Neural cell (in vitro differentiated cells): ENCODE measurements around the gene ATP1A4. TPM values are rescaled to one million over a fixed set of nuclear protein-coding genes. Genes with fewer than 3 reads are reported as not detected.

Experiments
- H2AFZ ChIP-seq: fragments of 200-600, 300-800 bp; sonication (generic), shearing (Covaris generic); 2 replicates; pipeline ENCODE4 v1.6.0; 2014; ENCODE audit warnings: low read depth, mild to moderate bottlenecking, antibody characterized with exemption, low read length, moderate library complexity
- H3F3A ChIP-seq: fragments of 200-600 bp; shearing (Covaris generic); 2 replicates; pipeline ENCODE4 v1.6.1; 2016; ENCODE audit warnings: mild to moderate bottlenecking, moderate library complexity, mixed read lengths, antibody characterized with exemption, low read length; ENCODE audit not compliant: insufficient read depth, poor library complexity, severe bottlenecking
- H3K27ac ChIP-seq: fragments of 200-600, 300-800 bp; sonication (generic), shearing (Covaris generic); 2 replicates; pipeline ENCODE4 v1.5.1; 2014; ENCODE audit warnings: mild to moderate bottlenecking, low read length, moderate library complexity
- H3K27me3 ChIP-seq: fragments of 300-800, 200-600 bp; sonication (generic), shearing (Covaris generic); 2 replicates; pipeline ENCODE4 v1.6.0; 2014; ENCODE audit warnings: mild to moderate bottlenecking, low read depth, low read length, moderate library complexity; ENCODE audit not compliant: insufficient read depth
- H3K36me3 ChIP-seq: fragments of 300-800, 200-600 bp; sonication (generic), shearing (Covaris generic); 2 replicates; pipeline ENCODE4 v1.5.1; 2014; ENCODE audit warnings: mild to moderate bottlenecking, antibody characterized with exemption, low read length, moderate library complexity; ENCODE audit not compliant: insufficient read depth
- H3K4me2 ChIP-seq: fragments of 300-800, 200-600 bp; sonication (generic), shearing (Covaris generic); 2 replicates; pipeline ENCODE4 v1.6.0; 2014; ENCODE audit warnings: mild to moderate bottlenecking, low read length
- H3K4me3 ChIP-seq: fragments of 300-800, 200-600 bp; sonication (generic), shearing (Covaris generic); 2 replicates; pipeline ENCODE4 v1.5.1; 2014; ENCODE audit warnings: mild to moderate bottlenecking, low read length, moderate library complexity
- H3K79me2 ChIP-seq: fragments of 200-600 bp; shearing (Covaris generic); replicated peaks from 2 replicates; pipeline ENCODE4 v1.6.0; 2014; ENCODE audit warnings: mild to moderate bottlenecking, low read length, moderate library complexity; ENCODE audit not compliant: insufficient read depth
- H3K9ac ChIP-seq: fragments of 300-800, 200-600 bp; sonication (generic), shearing (Covaris generic); 2 replicates; pipeline ENCODE4 v1.6.1; 2016; ENCODE audit warnings: mild to moderate bottlenecking, low read length, mixed read lengths
- H3K9me2 ChIP-seq: fragments of 200-600 bp; shearing (Covaris generic); 2 replicates; pipeline ENCODE4 v1.6.1; 2016; ENCODE audit warnings: mild to moderate bottlenecking, low read length, mixed read lengths; ENCODE audit not compliant: insufficient read depth
- H3K9me3 ChIP-seq: fragments of 200-600, 300-800 bp; sonication (generic), shearing (Covaris generic); 2 replicates; pipeline ENCODE4 v1.6.1; 2016; ENCODE audit warnings: mild to moderate bottlenecking, mixed run types, low read length, moderate library complexity, mixed read lengths
- H4K20me1 ChIP-seq: fragments of 200-600 bp; shearing (Covaris generic); 2 replicates; pipeline ENCODE4 v1.6.1; 2016; ENCODE audit warnings: mild to moderate bottlenecking, mixed run types; ENCODE audit not compliant: insufficient read depth
- CTCF ChIP-seq: fragments of 450-650 bp; IDR thresholded peaks from 2 replicates; pipeline ENCODE4 v1.5.1; 2014; ENCODE audit warnings: antibody characterized with exemption, mild to moderate bottlenecking, moderate library complexity; ENCODE audit not compliant: poor library complexity, severe bottlenecking
- EP300 ChIP-seq: fragments of 450-650 bp; conservative IDR thresholded peaks from 2 replicates; pipeline ENCODE4 v1.6.1; 2014; ENCODE audit warnings: antibody characterized with exemption, mild to moderate bottlenecking, moderate library complexity; ENCODE audit not compliant: poor library complexity, severe bottlenecking
- EZH2 ChIP-seq: fragments of 200-600, 300-800 bp; shearing (Covaris generic), sonication (generic); IDR thresholded peaks from 2 replicates; pipeline ENCODE4 v1.6.1; 2014; ENCODE audit warnings: antibody characterized with exemption, low read length, borderline replicate concordance, mild to moderate bottlenecking; ENCODE audit not compliant: insufficient read depth, poor library complexity, severe bottlenecking
- MXI1 ChIP-seq: fragments of 450-650 bp; conservative IDR thresholded peaks from 2 replicates; pipeline ENCODE4 v1.6.1; 2014; ENCODE audit warnings: antibody characterized with exemption, mild to moderate bottlenecking; ENCODE audit not compliant: poor library complexity, severe bottlenecking
- POLR2AphosphoS5 ChIP-seq: IDR thresholded peaks from 2 replicates; pipeline ENCODE4 v1.6.1; 2012
- RAD21 ChIP-seq: fragments of 450-650 bp; conservative IDR thresholded peaks from 2 replicates; pipeline ENCODE4 v1.6.1; 2014; ENCODE audit warnings: antibody characterized with exemption, mild to moderate bottlenecking, moderate library complexity
- REST ChIP-seq: IDR thresholded peaks from 2 replicates; pipeline ENCODE4 v1.6.1; 2012; ENCODE audit warnings: borderline replicate concordance
- SMC3 ChIP-seq: fragments of 450-650 bp; conservative IDR thresholded peaks from 2 replicates; pipeline ENCODE4 v1.6.1; 2014; ENCODE audit warnings: antibody characterized with exemption, mild to moderate bottlenecking, moderate library complexity; ENCODE audit not compliant: poor library complexity
- TAF1 ChIP-seq: IDR thresholded peaks from 2 replicates; pipeline ENCODE4 v1.6.1; 2012; ENCODE audit warnings: low read depth
- polyA plus RNA-seq: library from polyadenylated mRNA; depleted of rRNA; stranded (reverse); fragments of >200 nt; gene quantifications from 2 replicates; pipeline ENCODE4 v1.2.3, GENCODE V29; 2014

Gene ATP1A4
- polyA plus RNA-seq, 1 donor from 2014 or later: not detected

GRCh38 chr1:160163615-160164014 lies 12.2 kb downstream of the ATP1A4 start:
- TF ChIP-seq SMC3: no peak
- TF ChIP-seq RAD21: no peak
- no peak for TF ChIP-seq MXI1
- no peak for TF ChIP-seq REST
- no peak for TF ChIP-seq CTCF
- no peak for TF ChIP-seq TAF1
- no peak for TF ChIP-seq EP300
- no peak for TF ChIP-seq POLR2AphosphoS5
- no peak for TF ChIP-seq EZH2
- no peaks in the 10 kb centered on the region for H3F3A ChIP-seq
- H4K20me1 ChIP-seq: no peaks in the 10 kb centered on the region
- no peaks in the 10 kb centered on the region for H3K36me3 ChIP-seq
- no peak overlapping the region for H3K4me3 ChIP-seq
- H3K27me3 ChIP-seq: no peaks in the 10 kb centered on the region
- no peak overlapping the region for H3K9ac ChIP-seq
- H3K9me3 ChIP-seq: no peaks in the 10 kb centered on the region
- no peaks in the 10 kb centered on the region for H3K9me2 ChIP-seq
- H3K4me2 ChIP-seq: no peak overlapping the region
- no peak overlapping the region for H3K27ac ChIP-seq
- H2AFZ ChIP-seq: no peak overlapping the region
- H3K79me2 ChIP-seq: no peaks in the 10 kb centered on the region

- Histone ChIP-seq H3K9me3 (no peaks in the 10 kb centered on the region), H3K4me3 (no peak overlapping the region), H3K9ac (no peak overlapping the region), H3K79me2 (no peaks in the 10 kb centered on the region), H3K27ac (no peak overlapping the region), H3K9me2 (no peaks in the 10 kb centered on the region), H2AFZ (no peak overlapping the region), H3K4me2 (no peak overlapping the region), H3F3A (no peaks in the 10 kb centered on the region), H3K36me3 (no peaks in the 10 kb centered on the region), H4K20me1 (no peaks in the 10 kb centered on the region), H3K27me3 (no peaks in the 10 kb centered on the region)
- TF ChIP-seq EP300 (no peak), EZH2 (no peak), REST (no peak), POLR2AphosphoS5 (no peak), CTCF (no peak), RAD21 (no peak)
These were observed 12.7 kb downstream of the ATP1A4 start for GRCh38 chr1:160164121-160164520.
